SK-N-SH (cell line): ENCODE measurements around the gene CHST13. TPM values are rescaled to one million over a fixed set of nuclear protein-coding genes. Genes with fewer than 3 reads are reported as not detected.

ENCODE experiments used
- CTCF ChIA-PET: fragments of 300-600, 350-600 bp; formaldehyde crosslinking; extraction: SDS; loops from one replicate; lab custom pipeline; 2021; lab: Yijun Ruan, JAX
- POLR2A ChIA-PET: fragments of 350-600 bp; sonication (Branson Sonifier 250); formaldehyde crosslinking; extraction: SDS; loops from one replicate; lab custom pipeline; 2020; ENCODE audit warnings: antibody characterized with exemption, inconsistent platforms; lab: Yijun Ruan, JAX
- DNase-seq: peaks from one replicate; pipeline ENCODE4 v3.0.0; 2012
- H2AFZ ChIP-seq: fragments of 200-600 bp; sonication (generic); 2 replicates; pipeline ENCODE4 v1.8.1; 2016; ENCODE audit warnings: antibody characterized with exemption, mild to moderate bottlenecking, low read depth
- H3F3A ChIP-seq: fragments of 200-600 bp; sonication (generic); replicated peaks from 2 replicates; pipeline ENCODE3; 2016; ENCODE audit warnings: antibody characterized with exemption, mild to moderate bottlenecking; ENCODE audit not compliant: insufficient read depth
- H3K27ac ChIP-seq, 2 experiments: fragments of 200-500 bp in 1 of 2; fragments of 200-600 bp in 1 of 2; sonication (Bioruptor generic) in 1 of 2; sonication (generic), shearing (Covaris generic) in 1 of 2; 2 replicates each; pipeline versions ENCODE4 v1.5.1 to v1.6.1; 2014 to 2016; ENCODE audit warnings: low read depth in 2 of 2, inconsistent platforms in 1 of 2, low read length in 1 of 2, mild to moderate bottlenecking in 1 of 2, mixed read lengths in 1 of 2
- H3K27me3 ChIP-seq: fragments of 200-600 bp; sonication (generic), shearing (Covaris generic); 2 replicates; pipeline ENCODE4 v1.6.1; 2016; ENCODE audit warnings: mixed run types; ENCODE audit not compliant: insufficient read depth
- H3K36me3 ChIP-seq, 2 experiments: fragments of 200-500 bp in 1 of 2; fragments of 200-600 bp in 1 of 2; sonication (Bioruptor generic) in 1 of 2; sonication (generic) in 1 of 2; replicated peaks in 1 of 2; 2 replicates each; pipeline versions ENCODE3 to v1.5.1; 2014 to 2016; ENCODE audit warnings: low read length in 1 of 2, mild to moderate bottlenecking in 1 of 2; ENCODE audit not compliant: insufficient read depth in 2 of 2, control insufficient read depth in 1 of 2
- H3K4me1 ChIP-seq, 2 experiments: fragments of 200-500 bp in 1 of 2; fragments of 200-600 bp in 1 of 2; sonication (Bioruptor generic) in 1 of 2; sonication (generic), shearing (Covaris generic) in 1 of 2; 2 replicates each; pipeline versions ENCODE4 v1.5.1 to v1.6.1; 2014 to 2016; ENCODE audit warnings: low read depth in 1 of 2, low read length in 1 of 2, mixed run types in 1 of 2; ENCODE audit not compliant: insufficient read depth in 2 of 2, control insufficient read depth in 1 of 2
- H3K4me2 ChIP-seq: fragments of 200-600 bp; sonication (generic), shearing (Covaris generic); 2 replicates; pipeline ENCODE4 v1.6.1; 2017; ENCODE audit warnings: mixed run types
- H3K4me3 ChIP-seq, 2 experiments: fragments of 200-500 bp in 1 of 2; fragments of 200-600 bp in 1 of 2; sonication (Bioruptor generic) in 1 of 2; sonication (generic), shearing (Covaris generic) in 1 of 2; 2 replicates each; pipeline versions ENCODE4 v1.5.1 to v1.8.1; 2014 to 2016; ENCODE audit warnings: low read depth in 2 of 2, inconsistent platforms in 1 of 2, low read length in 1 of 2, mild to moderate bottlenecking in 1 of 2, mixed read lengths in 1 of 2, moderate library complexity in 1 of 2
- H3K79me2 ChIP-seq: fragments of 200-600 bp; sonication (generic); 2 replicates; pipeline ENCODE4 v1.8.1; 2017; ENCODE audit warnings: mild to moderate bottlenecking; ENCODE audit not compliant: insufficient read depth
- H3K9ac ChIP-seq: fragments of 200-600 bp; sonication (generic); 2 replicates; pipeline ENCODE4 v1.6.1; 2017; ENCODE audit warnings: mixed run types
- H3K9me2 ChIP-seq: fragments of 200-600 bp; sonication (generic); 2 replicates; pipeline ENCODE4 v1.6.1; 2017; ENCODE audit warnings: mixed run types
- H3K9me3 ChIP-seq: fragments of 200-600 bp; sonication (generic); 2 replicates; pipeline ENCODE4 v1.6.1; 2017; ENCODE audit warnings: mixed run types, mild to moderate bottlenecking, moderate library complexity
- H4K20me1 ChIP-seq: fragments of 200-600 bp; sonication (generic); 2 replicates; pipeline ENCODE4 v1.6.1; 2017; ENCODE audit warnings: mild to moderate bottlenecking, mixed run types; ENCODE audit not compliant: insufficient read depth
- CHD2 ChIP-seq: fragments of 150-350 bp; IDR thresholded peaks from 2 replicates; pipeline ENCODE4 v1.6.1; 2018; ENCODE audit warnings: low read length; ENCODE audit not compliant: partially characterized antibody
- CTCF ChIP-seq: fragments of 200-600 bp; sonication (generic); IDR thresholded peaks from 2 replicates; pipeline ENCODE4 v1.6.1; 2017; ENCODE audit warnings: antibody characterized with exemption, mild to moderate bottlenecking, moderate library complexity
- EP300 ChIP-seq, 2 experiments: IDR thresholded peaks; 2 replicates each; pipeline versions ENCODE4 v1.4.0 to v1.6.1; 2012; ENCODE audit warnings: borderline replicate concordance in 1 of 2, low read depth in 1 of 2, low read length in 1 of 2
- FOXM1 ChIP-seq: IDR thresholded peaks from 2 replicates; pipeline ENCODE4 v1.4.0; 2012; ENCODE audit warnings: low read depth, mild to moderate bottlenecking
- GATA2 ChIP-seq: sonication (generic); formaldehyde crosslinking; IDR thresholded peaks from 2 replicates; pipeline ENCODE4 v1.5.0; 2020; ENCODE audit warnings: mild to moderate bottlenecking, missing genetic modification reagents
- NRF1 ChIP-seq: IDR thresholded peaks from 2 replicates; pipeline ENCODE4 v1.6.1; 2012; ENCODE audit warnings: low read depth, mild to moderate bottlenecking, low read length
- REST ChIP-seq: IDR thresholded peaks from 2 replicates; pipeline ENCODE4 v1.6.1; 2012; ENCODE audit warnings: mild to moderate bottlenecking, low read depth, low read length, moderate library complexity
- SMC3 ChIP-seq: IDR thresholded peaks from 2 replicates; pipeline ENCODE4 v1.6.1; 2012; ENCODE audit warnings: low read depth, low read length, improper control_type of control experiment
- TAF1 ChIP-seq: IDR thresholded peaks from 2 replicates; pipeline ENCODE4 v1.6.1; 2012; ENCODE audit warnings: low read depth, mild to moderate bottlenecking, low read length, moderate library complexity, borderline replicate concordance
- TCF12 ChIP-seq: IDR thresholded peaks from 2 replicates; pipeline ENCODE4 v1.4.0; 2012
- TEAD4 ChIP-seq: IDR thresholded peaks from 2 replicates; pipeline ENCODE4 v1.4.0; 2012; ENCODE audit warnings: mild to moderate bottlenecking, borderline replicate concordance; ENCODE audit not compliant: insufficient read depth
- YY1 ChIP-seq: IDR thresholded peaks from 2 replicates; pipeline ENCODE4 v1.4.0; 2012; ENCODE audit warnings: low read depth, mild to moderate bottlenecking
- WGBS: methylation state at CpG from one replicate; pipeline ENCODE4 v1.1.6; 2017; ENCODE audit warnings: low lambda C conversion rate; 5-methylcytosine and 5-hydroxymethylcytosine counted together
- polyA plus RNA-seq, 3 experiments: library from polyadenylated mRNA; depleted of rRNA; stranded (reverse); fragments of >200 nt; gene quantifications; 2 replicates each; pipeline ENCODE4 v1.2.3, GENCODE V29; 2012

Gene CHST13
- polyA plus RNA-seq, 1 of the 3 experiments (the other 2 are of a cell fraction), result 0.41 TPM

- Histone ChIP-seq H3K27me3 (peaks cover 16% of the 10 kb centered on the region; the same call in 1 of the 2 replicates), H3K36me3 (no peaks in the 10 kb centered on the region), H3K4me2 (no peak overlapping the region), H3K4me3 (no peak overlapping the region), H3K9me3 (no peaks in the 10 kb centered on the region), H4K20me1 (no peaks in the 10 kb centered on the region), H3K27ac (no peak overlapping the region; a peak in 1 of 4 replicates), H2AFZ (no peak overlapping the region), H3K9ac (no peak overlapping the region), H3K9me2 (no peaks in the 10 kb centered on the region), H3K4me1 (peaks cover 0 to 27% of the 10 kb centered on the region in 2 experiments; a peak in 1 of 4 replicates), H3K79me2 (no peaks in the 10 kb centered on the region), H3F3A (no peaks in the 10 kb centered on the region)
- DNase-seq, result no peak
- CTCF ChIA-PET, result interaction anchor here (1.0 to 2.0 kb wide), 4 partner anchors 8 to 149 kb away, joined by 3 to 9 read pairs (median 4); no protein-coding TSS in a partner anchor
- TF ChIP-seq CTCF, result no peak
- TF ChIP-seq EP300 (IDR thresholded peaks at IDR 0.05; ENCODE audit: borderline replicate concordance in 1 of 2, low read depth in 1 of 2, low read length in 1 of 2), result no peak
- no peak for TF ChIP-seq TAF1
- no peak for TF ChIP-seq CHD2
- no peak for TF ChIP-seq TEAD4
- no peak for TF ChIP-seq FOXM1
- TF ChIP-seq REST, result no peak
- TF ChIP-seq SMC3, result no peak
- no peak for TF ChIP-seq YY1
- TF ChIP-seq NRF1, result no peak
- no peak for TF ChIP-seq TCF12
- no peak for TF ChIP-seq GATA2
- WGBS, result 83% methylated on average over 13 of the region's 18 CpGs
- POLR2A ChIA-PET, result no interaction called here
Observed at GRCh38 chr3:126530171-126531050, 6.5 kb downstream of the CHST13 start.
